Dendritic cell treated with granulocyte-macrophage colony-stimulating factor and Interleukin-4, amounts not matched to agents 40 ng/mL and 50 ng/mL, for 4 days (primary cell): ENCODE data around the gene SPDYE4.
A peak's percentile ranks its signal among the peaks of the same experiment; 100 is the strongest.

ENCODE experiments used
- H3K27ac Mint-ChIP-seq: one replicate; pipeline ENCODE4 v1.8.0; 2022; ENCODE audit warnings: mild to moderate bottlenecking, mixed read lengths
- H3K27me3 Mint-ChIP-seq: one replicate; pipeline ENCODE4 v1.8.0; 2022; ENCODE audit warnings: mild to moderate bottlenecking, mixed read lengths
- H3K36me3 Mint-ChIP-seq: one replicate; pipeline ENCODE4 v1.8.0; 2022; ENCODE audit warnings: low read depth, mixed read lengths
- H3K4me1 Mint-ChIP-seq: one replicate; pipeline ENCODE4 v1.8.0; 2022; ENCODE audit warnings: low read depth, mixed read lengths
- H3K4me3 Mint-ChIP-seq: one replicate; pipeline ENCODE4 v1.8.0; 2022; ENCODE audit warnings: mild to moderate bottlenecking, moderate library complexity, mixed read lengths
- H3K9me3 Mint-ChIP-seq: one replicate; pipeline ENCODE4 v1.8.0; 2022; ENCODE audit warnings: mixed read lengths
- intact Hi-C: fragments of 100-400 bp; cut with micrococcal nuclease; formaldehyde crosslinking; loops from one replicate; pipeline ENCODE4 v1.15.0; 2022

Gene SPDYE4

GRCh38 chr17:8757189-8757588 lies 1.2 kb downstream of the SPDYE4 start:
- Mint-ChIP-seq H3K9me3 (peaks cover 7% of the 10 kb centered on the region), H3K27ac (peak overlapping the region; percentile 6), H3K36me3 (no peaks in the 10 kb centered on the region), H3K4me3 (no peak overlapping the region), H3K4me1 (no peaks in the 10 kb centered on the region), H3K27me3 (peaks cover 20% of the 10 kb centered on the region)
- intact Hi-C loops, result loop anchor here (10.0 kb wide), 1 partner anchor 238 kb away; no protein-coding TSS in a partner anchor

DNA sequence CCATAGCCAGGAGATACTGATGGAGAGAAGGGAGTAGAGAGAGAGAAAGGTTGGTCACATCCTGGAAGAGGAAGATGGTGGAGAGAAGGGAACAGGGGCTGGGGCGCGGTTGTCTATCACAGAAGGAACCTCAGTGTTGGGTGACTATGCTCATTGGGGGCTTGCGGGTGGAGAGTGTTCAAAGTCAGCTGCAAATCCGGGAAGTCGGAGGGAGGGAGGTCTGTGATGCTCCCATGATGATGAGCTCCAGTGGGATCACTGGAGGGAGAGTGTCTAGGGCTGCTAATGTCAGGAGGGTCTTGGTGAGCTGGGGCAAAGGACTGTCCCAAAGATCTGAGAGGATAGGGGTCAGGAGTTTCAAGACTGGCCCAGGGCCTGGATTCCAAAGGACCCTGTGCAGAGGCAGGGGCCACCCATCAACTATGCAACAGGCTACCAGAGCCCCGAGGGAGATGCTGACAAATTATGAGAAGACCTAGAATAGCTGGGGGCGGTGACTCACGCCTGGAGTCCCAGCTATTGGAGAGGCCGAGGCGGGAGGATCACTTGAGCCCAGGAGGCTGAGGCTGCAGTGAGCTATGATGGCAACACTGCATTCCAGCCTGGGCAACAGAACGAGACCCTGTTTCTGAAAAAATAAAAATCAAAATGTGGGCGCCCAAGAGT lies 2.6 kb downstream of the SPDYE4 start:
- intact Hi-C loops, result loop anchor here (10.0 kb wide), 1 partner anchor 239 kb away; no protein-coding TSS in a partner anchor
- H3K9me3 Mint-ChIP-seq, result no peaks in the 10 kb centered on the region
- no peak overlapping the region for H3K4me3 Mint-ChIP-seq
- no peaks in the 10 kb centered on the region for H3K36me3 Mint-ChIP-seq
- H3K27ac Mint-ChIP-seq, result no peak overlapping the region
- no peaks in the 10 kb centered on the region for H3K4me1 Mint-ChIP-seq
- H3K27me3 Mint-ChIP-seq, result peaks cover 19% of the 10 kb centered on the region

DNA sequence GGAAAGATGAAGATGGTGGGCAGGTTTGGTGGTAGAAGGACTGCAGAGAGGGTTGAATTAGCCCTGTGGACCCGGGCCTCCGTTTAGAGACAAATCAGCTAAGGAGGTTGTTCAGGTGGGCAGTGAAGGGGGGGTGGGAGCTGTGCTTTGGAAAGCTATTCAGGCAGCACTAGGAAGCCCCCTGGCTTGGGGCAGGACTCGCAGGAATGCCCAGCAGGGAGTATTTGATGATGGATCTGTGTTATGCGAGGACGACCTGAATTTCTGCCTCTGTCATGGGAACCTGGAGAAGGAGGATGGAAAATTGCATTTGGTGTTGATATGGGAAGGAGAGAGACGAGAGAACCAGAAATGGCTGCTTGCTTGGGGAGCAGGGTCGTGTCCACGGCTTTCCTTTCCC lies 3.5 kb downstream of the SPDYE4 start:
- Mint-ChIP-seq H3K27ac (no peak overlapping the region), H3K36me3 (no peaks in the 10 kb centered on the region), H3K27me3 (peaks cover 19% of the 10 kb centered on the region), H3K9me3 (no peaks in the 10 kb centered on the region), H3K4me3 (no peak overlapping the region), H3K4me1 (no peaks in the 10 kb centered on the region)
- intact Hi-C loops, result loop anchor here (1.0 to 10.0 kb wide), 2 partner anchors 30 to 240 kb away; no protein-coding TSS in a partner anchor

- intact Hi-C loops, result loop anchor here (1.0 to 10.0 kb wide), 2 partner anchors 31 to 241 kb away; no protein-coding TSS in a partner anchor
- no peaks in the 10 kb centered on the region for H3K4me1 Mint-ChIP-seq
- H3K4me3 Mint-ChIP-seq, result no peak overlapping the region
- no peaks in the 10 kb centered on the region for H3K9me3 Mint-ChIP-seq
- no peak overlapping the region for H3K27ac Mint-ChIP-seq
- no peaks in the 10 kb centered on the region for H3K36me3 Mint-ChIP-seq
- H3K27me3 Mint-ChIP-seq, result peaks cover 19% of the 10 kb centered on the region
Measured at GRCh38 chr17:8753976-8754440, 4.3 kb downstream of the SPDYE4 start.

GRCh38 chr17:8753136-8753975 lies 5.0 kb downstream of the SPDYE4 start:
- no peak overlapping the region for H3K4me3 Mint-ChIP-seq
- no peaks in the 10 kb centered on the region for H3K36me3 Mint-ChIP-seq
- intact Hi-C loops, result loop anchor here (10.0 kb wide), 1 partner anchor 241 kb away; no protein-coding TSS in a partner anchor
- H3K27me3 Mint-ChIP-seq, result peaks cover 19% of the 10 kb centered on the region
- H3K4me1 Mint-ChIP-seq, result no peaks in the 10 kb centered on the region
- H3K27ac Mint-ChIP-seq, result no peak overlapping the region
- H3K9me3 Mint-ChIP-seq, result no peaks in the 10 kb centered on the region

GRCh38 chr17:8749616-8750015 lies 8.7 kb downstream of the SPDYE4 start:
- Mint-ChIP-seq H3K27me3 (peaks cover 12% of the 10 kb centered on the region), H3K9me3 (peaks cover 9% of the 10 kb centered on the region), H3K4me3 (no peak overlapping the region), H3K36me3 (peaks cover 8% of the 10 kb centered on the region), H3K4me1 (peaks cover 14% of the 10 kb centered on the region), H3K27ac (no peak overlapping the region)
- intact Hi-C loops, result loop anchor here (10.0 kb wide), 1 partner anchor 245 kb away; no protein-coding TSS in a partner anchor

- H3K27me3 Mint-ChIP-seq, result peaks cover 19% of the 10 kb centered on the region
- intact Hi-C loops, result no loop called here
- H3K4me1 Mint-ChIP-seq, result peaks cover 14% of the 10 kb centered on the region
- no peak overlapping the region for H3K4me3 Mint-ChIP-seq
- no peak overlapping the region for H3K27ac Mint-ChIP-seq
- peaks cover 9% of the 10 kb centered on the region for H3K9me3 Mint-ChIP-seq
- peaks cover 8% of the 10 kb centered on the region for H3K36me3 Mint-ChIP-seq
Measured at GRCh38 chr17:8747742-8748141, 10.6 kb downstream of the SPDYE4 start.

DNA sequence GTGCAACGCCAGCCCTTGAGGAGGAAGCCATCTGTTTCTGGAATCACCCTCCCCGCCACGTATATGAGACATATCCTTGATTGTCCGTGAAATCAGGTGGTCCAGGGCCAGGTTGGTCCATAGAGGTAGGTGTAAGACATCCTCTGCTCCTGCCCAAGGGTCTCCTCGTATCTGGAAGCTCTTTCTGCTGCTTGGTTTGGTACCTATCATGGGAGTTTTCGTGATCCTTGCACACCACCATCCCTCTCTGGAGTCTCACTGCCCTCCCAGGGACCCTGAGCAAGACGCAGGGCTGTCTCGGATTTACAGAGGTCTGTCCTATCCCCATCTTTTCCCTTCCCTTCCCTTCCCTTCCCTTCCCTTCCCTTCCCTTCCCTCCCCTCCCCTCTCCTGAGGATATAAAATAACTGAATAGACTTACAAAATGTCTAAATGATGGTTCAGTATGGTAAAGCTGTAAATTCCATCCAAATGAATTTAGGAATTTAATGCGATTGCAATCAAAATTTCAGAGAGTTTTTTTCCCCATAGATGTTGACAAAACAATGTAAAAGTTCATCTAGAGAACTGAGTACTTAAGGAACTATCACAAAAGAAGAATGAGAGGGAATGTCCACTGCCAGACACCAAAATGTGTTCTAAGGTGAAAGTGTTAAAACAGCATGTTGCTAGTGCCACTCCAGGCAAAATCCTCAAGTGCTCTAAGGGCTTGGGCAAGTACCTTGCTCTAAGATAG lies 11.7 kb downstream of the SPDYE4 start:
- H3K27me3 Mint-ChIP-seq, result peaks cover 26% of the 10 kb centered on the region
- H3K36me3 Mint-ChIP-seq, result peaks cover 8% of the 10 kb centered on the region
- peak overlapping the region; percentile 95 for H3K4me3 Mint-ChIP-seq
- peak overlapping the region; percentile 87 for H3K27ac Mint-ChIP-seq
- H3K9me3 Mint-ChIP-seq, result peaks cover 9% of the 10 kb centered on the region
- H3K4me1 Mint-ChIP-seq, result peaks cover 14% of the 10 kb centered on the region
- intact Hi-C loops, result loop anchor here (1.0 kb wide), 2 partner anchors 336 to 363 kb away; partner anchors contain the start of gene RPL26

GRCh38 chr17:8745586-8746500 lies 12.5 kb downstream of the SPDYE4 start:
- intact Hi-C loops, result loop anchor here (1.0 kb wide), 2 partner anchors 336 to 363 kb away; partner anchors contain the start of gene RPL26
- H3K27ac Mint-ChIP-seq, result peak overlapping the region; percentile 87
- H3K27me3 Mint-ChIP-seq, result peaks cover 35% of the 10 kb centered on the region
- peaks cover 8% of the 10 kb centered on the region for H3K36me3 Mint-ChIP-seq
- H3K9me3 Mint-ChIP-seq, result peaks cover 9% of the 10 kb centered on the region
- H3K4me1 Mint-ChIP-seq, result peaks cover 17% of the 10 kb centered on the region
- H3K4me3 Mint-ChIP-seq, result peak overlapping the region; percentile 95

GRCh38 chr17:8744086-8744785 lies 14.1 kb downstream of the SPDYE4 start:
- H3K4me1 Mint-ChIP-seq, result peaks cover 28% of the 10 kb centered on the region
- peak overlapping the region; percentile 87 for H3K27ac Mint-ChIP-seq
- H3K4me3 Mint-ChIP-seq, result peak overlapping the region; percentile 56
- intact Hi-C loops, result no loop called here
- H3K9me3 Mint-ChIP-seq, result peaks cover 9% of the 10 kb centered on the region
- peaks cover 44% of the 10 kb centered on the region for H3K27me3 Mint-ChIP-seq
- peaks cover 8% of the 10 kb centered on the region for H3K36me3 Mint-ChIP-seq

GRCh38 chr17:8742819-8743218 lies 15.5 kb downstream of the SPDYE4 start:
- Mint-ChIP-seq H3K4me1 (peaks cover 28% of the 10 kb centered on the region), H3K27me3 (peaks cover 47% of the 10 kb centered on the region), H3K9me3 (peaks cover 5% of the 10 kb centered on the region), H3K36me3 (peaks cover 8% of the 10 kb centered on the region), H3K27ac (no peak overlapping the region), H3K4me3 (no peak overlapping the region)
- intact Hi-C loops, result no loop called here

- Mint-ChIP-seq H3K9me3 (no peaks in the 10 kb centered on the region), H3K27ac (no peak overlapping the region), H3K4me3 (no peak overlapping the region), H3K4me1 (peaks cover 28% of the 10 kb centered on the region), H3K27me3 (peaks cover 44% of the 10 kb centered on the region), H3K36me3 (peaks cover 8% of the 10 kb centered on the region)
- intact Hi-C loops, result no loop called here
Measured at GRCh38 chr17:8742274-8742673, 16.1 kb downstream of the SPDYE4 start.
